MCF 10A (cell line): ENCODE data around the gene TMEM190. TPM values are rescaled to one million over a fixed set of nuclear protein-coding genes. Genes with fewer than 3 reads are reported as not detected.

Source experiments
- BruUV-seq: library from RNA; stranded (reverse); fragments of 400-500 nt; replicated peaks from 2 replicates; lab custom pipeline; 2021; lab: Mats Ljungman, UMichigan
- CTCF ChIA-PET: fragments of 300-600 bp; sonication (Branson Sonifier 250); formaldehyde crosslinking; extraction: SDS; loops from one replicate; lab custom pipeline; 2021; ENCODE audit warnings: antibody characterized with exemption, inconsistent platforms; lab: Yijun Ruan, JAX
- POLR2A ChIA-PET: fragments of 300-600, 350-650 bp; sonication (Branson Sonifier 250); formaldehyde crosslinking; extraction: SDS; loops from one replicate; lab custom pipeline; 2020; ENCODE audit warnings: antibody characterized with exemption, inconsistent platforms; lab: Yijun Ruan, JAX
- DNase-seq: peaks from one replicate; pipeline ENCODE4 v3.0.0-alpha.2; 2018; ENCODE audit not compliant: unreplicated experiment
- H3K27ac Mint-ChIP-seq: one replicate; pipeline ENCODE4 v1.8.0; 2022; ENCODE audit warnings: mild to moderate bottlenecking, low read depth, mixed read lengths; ENCODE audit not compliant: unreplicated experiment
- H3K27me3 Mint-ChIP-seq: one replicate; pipeline ENCODE4 v1.8.0; 2022; ENCODE audit warnings: mixed read lengths; ENCODE audit not compliant: insufficient read depth, unreplicated experiment
- H3K36me3 Mint-ChIP-seq: one replicate; pipeline ENCODE4 v1.8.0; 2022; ENCODE audit warnings: mild to moderate bottlenecking, moderate library complexity, mixed read lengths; ENCODE audit not compliant: insufficient read depth, unreplicated experiment
- H3K4me1 Mint-ChIP-seq: one replicate; pipeline ENCODE4 v1.8.0; 2022; ENCODE audit warnings: mixed read lengths; ENCODE audit not compliant: insufficient read depth, unreplicated experiment
- H3K4me3 Mint-ChIP-seq: one replicate; pipeline ENCODE4 v1.8.0; 2022; ENCODE audit warnings: mild to moderate bottlenecking, moderate library complexity, mixed read lengths; ENCODE audit not compliant: unreplicated experiment
- H3K9me3 Mint-ChIP-seq: one replicate; pipeline ENCODE4 v1.8.0; 2022; ENCODE audit warnings: mixed read lengths; ENCODE audit not compliant: unreplicated experiment
- CTCF ChIP-seq: fragments of 200-600 bp; IDR thresholded peaks from one replicate; pipeline ENCODE4 v1.8.0; 2022; ENCODE audit warnings: antibody characterized with exemption, mild to moderate bottlenecking; ENCODE audit not compliant: unreplicated experiment
- intact Hi-C: fragments of 100-400 bp; cut with micrococcal nuclease; formaldehyde crosslinking; loops from 2 replicates; pipeline ENCODE4 v1.14.1; 2022
- total RNA-seq: library from RNA; stranded (reverse); gene quantifications from 2 replicates; pipeline ENCODE4 v1.2.3, GENCODE V29; 2022

Gene TMEM190
- total RNA-seq, 1 experiment from 2014 or later: 0.58 TPM

DNA sequence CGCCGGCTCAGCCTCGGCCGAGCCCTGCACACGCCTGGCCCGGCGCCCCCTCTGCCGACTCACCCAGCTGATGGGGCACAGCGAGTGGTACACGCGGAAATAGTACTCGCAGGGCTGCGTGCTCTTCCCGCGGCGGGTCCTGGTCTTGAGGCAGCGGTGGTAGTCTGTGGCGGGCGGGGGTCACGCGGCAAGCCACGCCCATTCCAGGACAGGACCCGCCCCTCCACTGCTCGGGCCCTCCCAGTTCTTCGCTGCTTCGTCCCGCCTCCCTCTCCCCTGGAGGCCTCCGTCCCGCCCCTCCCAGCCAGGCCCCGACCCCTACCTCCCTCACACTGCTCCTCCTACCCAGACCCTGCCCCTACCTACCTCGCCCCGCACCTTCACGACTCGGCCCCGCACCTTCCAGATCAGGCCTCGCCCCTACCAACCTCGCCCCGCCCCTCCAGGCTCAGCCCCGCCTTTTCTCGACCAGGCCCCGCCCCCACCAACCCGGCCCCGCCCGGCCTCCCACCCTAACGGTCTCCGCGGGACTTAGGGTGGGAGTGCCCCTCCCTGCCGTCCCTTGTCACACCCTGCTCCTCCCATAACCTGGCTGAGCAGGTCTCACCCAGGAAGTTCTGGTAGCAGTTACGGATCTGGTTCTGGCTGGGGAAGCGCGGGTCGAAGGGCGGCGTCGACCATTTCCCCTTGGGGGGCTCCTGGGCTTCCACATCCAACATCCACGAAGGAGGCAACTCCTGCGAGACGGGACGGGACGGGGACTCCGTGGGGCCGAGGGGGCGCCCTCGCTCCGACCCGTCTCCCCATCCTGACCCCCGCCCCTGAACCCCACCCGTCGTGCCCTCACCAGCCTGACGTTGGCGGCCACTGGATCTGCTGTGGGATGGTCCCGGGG is 22.6 kb upstream of the TMEM190 start:
- H3K36me3 Mint-ChIP-seq: no peaks in the 10 kb centered on the region
- peaks cover 13% of the 10 kb centered on the region for H3K27me3 Mint-ChIP-seq
- TF ChIP-seq CTCF: no peak
- H3K4me1 Mint-ChIP-seq: peaks cover 19% of the 10 kb centered on the region
- DNase-seq: no peak
- CTCF ChIA-PET: interaction anchor here (0.7 to 2.2 kb wide), 2 partner anchors 30 to 52 kb away, joined by 3 to 9 read pairs; no protein-coding TSS in a partner anchor
- no peak overlapping the region for H3K27ac Mint-ChIP-seq
- POLR2A ChIA-PET: interaction anchor here (1.0 kb wide), 1 partner anchor 51 kb away, joined by 3 read pairs; no protein-coding TSS in a partner anchor
- peak overlapping the region; percentile 70 for H3K4me3 Mint-ChIP-seq
- intact Hi-C loops: loop anchor here (2.0 kb wide), 1 partner anchor 15 kb away; the partner anchor contains the start of gene KMT5C
- no peaks in the 10 kb centered on the region for H3K9me3 Mint-ChIP-seq
- BruUV-seq: no TSS peak

- Mint-ChIP-seq H3K4me3 (peak within 1 kb of the TSS; percentile 70), H3K27ac (no peak within 1 kb of the TSS), H3K36me3 (no peaks in the 10 kb centered on the region), H3K27me3 (peaks cover 13% of the 10 kb centered on the region), H3K9me3 (no peaks in the 10 kb centered on the region), H3K4me1 (peaks cover 19% of the 10 kb centered on the region)
- no TSS peak for BruUV-seq
- no peak for DNase-seq
- ChIA-PET CTCF (interaction anchor here (0.8 kb wide), 1 partner anchor 53 kb away, joined by 3 read pairs; no protein-coding TSS in a partner anchor), POLR2A (interaction anchor here (0.9 to 3.4 kb wide), 3 partner anchors 9 to 16 kb away, joined by 4 to 14 read pairs (median 4); partner anchors contain the start of gene KMT5C)
- intact Hi-C loops: no loop called here
- no peak for TF ChIP-seq CTCF
Measured at GRCh38 chr19:55354698-55355212, 21.9 kb upstream of the TMEM190 start, which contains the start of gene COX6B2. Gene COX6B2 (minus strand): TSS chr19:55354719. CDS start chr19:55354521, 198 bp downstream.

- DNase-seq: peak; percentile 66
Measured at GRCh38 chr19:55355213-55355821, 21.3 kb upstream of the TMEM190 start.

More at GRCh38 chr19:55355213-55355821, 21.3 kb upstream of the TMEM190 start:
- no peak overlapping the region for H3K27ac Mint-ChIP-seq
- H3K4me1 Mint-ChIP-seq: peaks cover 19% of the 10 kb centered on the region
- no peaks in the 10 kb centered on the region for H3K9me3 Mint-ChIP-seq
- intact Hi-C loops: no loop called here
- no peak for TF ChIP-seq CTCF
- BruUV-seq: no TSS peak
- H3K27me3 Mint-ChIP-seq: peaks cover 13% of the 10 kb centered on the region
- ChIA-PET POLR2A (interaction anchor here (0.5 to 3.4 kb wide), 6 partner anchors 10 to 176 kb away, joined by 3 to 14 read pairs (median 4); partner anchors contain the start of genes ISOC2, KMT5C and TMEM190), CTCF (interaction anchor here (0.8 to 1.1 kb wide), 2 partner anchors 29 to 54 kb away, joined by 3 read pairs; partner anchors contain the start of gene TMEM238)
- no peaks in the 10 kb centered on the region for H3K36me3 Mint-ChIP-seq
- H3K4me3 Mint-ChIP-seq: no peak overlapping the region
